Renal cortex interstitium (tissue), 11 donors: ENCODE data around the gene UBAC2. TPM values are rescaled to one million over a fixed set of nuclear protein-coding genes. Genes with fewer than 3 reads are reported as not detected.

Experiments
- DNase-seq, 11 donors: peaks; one replicate each; pipeline ENCODE4 v3.0.0-alpha.2; 2013; ENCODE audit warnings: low read depth in 9 of 11, low spot score in 4 of 11; ENCODE audit errors: extremely low read depth in 1 of 11
- polyA plus RNA-seq, 3 donors: library from polyadenylated mRNA; unstranded; fragments of 120-200 nt; gene quantifications; one replicate each; pipeline ENCODE4 v1.2.1, GENCODE V29; 2013; ENCODE audit not compliant: insufficient read length in 3 of 3

UBAC2 gene
- polyA plus RNA-seq, 3 donors: 77.7 to 98.0 (median 95.3) TPM

- DNase-seq: no peak
Observed at GRCh38 chr13:99173606-99174005, 27.0 kb upstream of the UBAC2 start.

DNA sequence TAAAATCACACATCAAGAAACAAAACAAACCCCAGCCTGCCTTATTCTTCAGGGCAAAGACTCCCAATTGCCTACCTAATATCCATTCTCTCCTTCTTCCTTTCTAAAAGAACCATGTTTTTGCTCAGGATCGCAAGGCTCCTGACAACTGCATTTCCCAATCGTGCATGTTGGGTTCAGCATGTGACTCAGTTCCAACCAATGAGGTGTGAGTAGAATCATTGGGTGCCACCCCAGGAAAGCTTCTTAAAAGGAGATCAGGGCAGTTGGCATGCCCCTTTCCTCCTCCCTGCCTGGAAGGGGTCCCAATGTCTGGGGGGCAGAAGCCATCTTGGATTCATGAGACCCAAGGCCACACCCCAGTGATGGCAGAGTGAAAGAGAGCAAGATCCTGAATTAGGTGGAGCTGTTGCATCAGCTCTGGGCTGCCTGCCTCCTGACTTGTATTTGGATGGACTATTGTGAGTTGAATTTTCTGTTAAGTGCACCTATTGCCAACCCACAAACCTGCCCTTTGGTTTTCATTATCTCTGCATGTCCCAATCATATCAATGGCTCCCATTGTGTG lies 26.0 kb upstream of the UBAC2 start:
- no peak for DNase-seq

DNA sequence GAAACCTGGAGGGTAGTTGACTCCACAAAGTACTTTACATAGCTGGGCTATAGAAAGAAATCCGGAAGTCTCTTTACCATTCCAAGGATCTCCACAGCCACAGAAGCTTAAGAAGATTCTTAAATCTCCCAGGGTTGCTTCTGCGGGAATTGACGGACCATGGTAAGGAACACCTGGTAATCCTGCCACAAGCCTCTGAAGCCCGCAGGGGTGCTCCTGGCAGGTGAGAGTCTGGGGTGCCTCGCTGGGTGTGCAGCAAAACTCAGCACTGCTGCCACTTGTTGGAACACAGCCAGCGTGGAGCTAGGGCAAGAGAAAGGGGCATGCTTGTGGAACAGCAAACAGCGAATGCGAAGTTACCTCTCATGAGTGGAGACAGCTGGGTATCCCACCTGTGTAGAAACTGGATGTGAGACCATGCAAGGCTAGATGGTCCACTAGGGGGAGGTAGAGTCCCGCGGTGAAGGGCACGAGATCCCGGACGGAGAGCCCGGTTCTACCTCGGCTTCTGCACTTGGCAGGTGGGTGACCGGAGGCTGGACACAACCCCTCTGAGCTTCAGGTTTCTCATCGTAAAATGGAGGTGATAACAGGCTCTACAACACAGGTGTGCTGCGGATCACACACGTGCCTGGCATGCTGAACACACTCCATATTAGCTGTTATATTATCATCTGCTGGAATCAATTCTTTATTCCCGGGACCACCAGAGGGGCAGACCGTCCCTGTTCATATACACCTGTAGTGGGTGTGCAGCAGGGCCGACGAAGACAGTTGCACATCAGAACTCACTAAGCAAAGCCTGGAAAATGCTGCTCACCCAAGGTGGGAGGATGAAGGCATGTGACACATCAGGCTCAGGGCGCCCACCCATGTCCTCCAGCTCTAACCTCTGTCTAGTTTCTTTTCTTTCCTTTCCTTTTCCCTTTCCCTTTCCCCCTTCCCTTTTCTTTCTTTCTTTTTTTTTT lies 24.1 kb upstream of the UBAC2 start:
- peak in 5 of 11 donors; percentile 55 to 74 (median 71) for DNase-seq

DNA sequence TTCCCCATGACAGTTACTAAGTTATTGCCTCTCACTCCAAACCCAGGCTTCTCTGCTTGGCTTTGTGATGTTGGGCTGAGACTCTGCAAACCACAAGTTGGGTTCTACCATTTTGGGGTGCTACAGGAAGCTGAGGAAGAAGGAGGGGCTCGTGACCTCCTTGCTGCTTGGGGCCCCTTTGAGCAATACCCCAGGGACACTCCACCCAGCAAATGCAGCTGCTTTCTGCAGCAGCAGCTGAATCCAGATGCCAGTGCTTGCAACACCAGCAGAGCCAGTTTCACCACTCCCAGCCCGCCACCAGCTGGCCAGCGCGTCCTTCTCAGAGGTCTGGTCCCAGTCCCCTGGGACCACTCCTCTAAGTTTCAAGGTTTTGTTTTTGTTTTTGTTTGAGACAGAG lies 22.0 kb upstream of the UBAC2 start:
- no peak for DNase-seq

DNA sequence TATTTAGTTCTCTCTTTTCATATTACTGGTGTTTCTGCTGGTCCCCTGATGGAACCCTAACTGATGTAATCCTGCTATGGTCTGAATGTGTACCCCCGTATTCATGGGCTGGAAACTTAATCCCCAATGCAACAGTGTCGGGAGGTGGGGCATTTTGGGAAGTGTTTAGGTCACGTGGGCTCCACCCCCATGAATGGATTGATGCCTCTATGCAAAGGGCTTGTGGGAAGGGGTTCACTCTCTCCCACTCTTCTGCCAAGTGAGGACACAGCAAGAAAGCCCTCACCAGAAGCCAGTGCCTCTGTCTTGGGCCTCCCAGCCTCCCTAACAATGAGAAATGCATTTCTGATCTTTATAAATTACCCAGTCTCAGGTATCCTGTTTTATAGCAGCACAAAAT lies 21.2 kb upstream of the UBAC2 start:
- no peak for DNase-seq

DNA sequence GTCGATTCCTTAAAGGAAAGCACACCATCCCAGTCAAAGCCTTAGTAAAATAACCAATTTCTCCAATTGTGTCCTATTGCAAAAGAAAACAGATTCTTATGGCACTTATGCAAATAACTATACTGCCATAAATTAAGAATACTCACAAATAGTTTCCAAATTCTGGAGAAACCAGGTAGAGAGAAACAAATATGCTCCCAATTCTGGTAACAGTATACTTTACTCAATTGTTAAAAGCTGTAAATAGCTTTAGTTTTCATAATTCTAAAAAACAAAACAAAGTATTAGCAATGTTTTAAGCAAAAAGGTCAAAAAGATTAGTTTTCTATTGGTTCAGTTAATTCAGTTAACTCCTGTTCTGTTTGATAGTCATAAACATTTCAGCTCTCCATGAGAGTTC lies 18.2 kb upstream of the UBAC2 start:
- no peak for DNase-seq

DNA sequence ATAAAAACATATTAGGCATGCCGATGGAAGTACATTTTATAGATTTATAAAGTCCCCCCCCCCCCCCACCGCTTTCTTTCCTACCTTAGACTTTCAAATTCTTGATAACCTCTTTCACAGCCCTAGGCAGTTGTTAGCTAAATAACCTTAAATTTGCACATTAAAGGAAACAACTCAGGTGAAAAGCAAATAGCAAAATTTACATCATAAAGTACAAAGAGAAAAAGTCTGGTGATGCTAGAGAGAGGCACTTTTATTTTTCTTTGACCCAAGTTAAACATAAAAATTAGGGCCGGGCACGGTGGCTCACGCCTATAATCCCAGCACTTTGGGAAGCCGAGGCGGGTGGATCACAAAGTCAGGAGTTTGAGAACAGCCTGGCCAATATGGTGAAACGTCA lies 15.0 kb upstream of the UBAC2 start:
- DNase-seq: no peak

- no peak for DNase-seq
Observed at GRCh38 chr13:99190147-99190985, 10.3 kb upstream of the UBAC2 start.

GRCh38 chr13:99191336-99191899 lies 9.2 kb upstream of the UBAC2 start:
- no peak for DNase-seq

DNA sequence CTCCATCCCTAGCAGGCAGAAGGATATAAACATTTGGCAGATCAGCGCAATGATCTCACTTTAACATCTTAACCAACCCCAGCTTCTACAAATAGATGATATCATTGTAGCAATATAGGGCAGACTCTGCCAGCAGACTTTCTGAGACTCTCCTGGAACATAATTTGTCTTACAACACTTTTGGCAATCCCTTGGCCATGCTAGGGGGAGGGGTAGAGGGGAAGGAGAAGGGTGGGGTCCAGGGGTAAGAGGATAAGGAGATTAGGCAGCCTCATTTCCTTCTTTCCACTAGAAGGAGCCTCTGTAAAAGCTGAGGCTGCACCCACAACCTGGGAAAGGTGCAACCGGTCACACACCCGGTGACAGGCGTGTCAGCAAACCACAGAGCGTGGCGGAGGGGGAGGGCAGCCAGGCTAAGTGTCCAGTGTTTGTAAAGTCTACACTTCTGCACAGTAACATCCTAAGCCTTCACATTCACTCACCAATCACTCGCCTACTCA lies 8.7 kb upstream of the UBAC2 start:
- no peak for DNase-seq

DNA sequence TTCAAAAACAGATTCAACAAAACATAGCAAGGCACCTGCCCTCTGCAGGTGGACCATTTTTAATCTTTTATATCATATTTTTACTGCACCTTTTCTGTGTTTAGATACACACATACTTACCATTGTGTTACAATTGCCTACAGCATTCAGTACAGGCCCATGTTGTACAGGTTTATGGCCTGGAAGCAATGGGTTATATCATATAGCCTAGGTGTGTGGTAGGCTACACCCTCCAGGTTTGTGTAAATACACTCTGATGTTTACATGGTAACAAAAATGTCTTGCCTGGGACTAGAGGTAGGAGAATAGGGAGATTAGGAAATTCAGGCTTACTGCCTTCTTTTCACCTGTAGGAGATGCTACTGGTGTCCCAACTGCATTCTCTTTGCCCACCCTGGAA lies 8.2 kb upstream of the UBAC2 start:
- no peak for DNase-seq

DNA sequence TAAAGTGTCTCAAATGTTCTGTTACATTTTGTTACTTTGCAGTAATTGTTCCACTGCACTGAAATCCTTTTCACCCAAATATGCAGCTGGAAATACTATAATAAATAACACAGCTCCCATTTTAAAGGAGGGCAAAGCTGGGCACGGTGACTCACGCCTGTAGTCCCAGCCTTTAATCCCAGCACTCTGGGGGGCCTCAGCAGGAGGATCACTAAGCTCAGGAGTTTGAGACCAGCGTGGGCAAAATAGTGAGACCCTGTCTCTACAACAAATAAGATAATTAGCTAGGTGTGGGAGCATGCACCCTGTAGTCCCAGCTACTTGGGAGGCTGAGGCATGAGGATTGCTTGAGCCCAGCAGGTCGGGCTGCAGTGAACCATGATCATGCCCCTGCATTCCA lies 7.5 kb upstream of the UBAC2 start:
- no peak for DNase-seq

DNA sequence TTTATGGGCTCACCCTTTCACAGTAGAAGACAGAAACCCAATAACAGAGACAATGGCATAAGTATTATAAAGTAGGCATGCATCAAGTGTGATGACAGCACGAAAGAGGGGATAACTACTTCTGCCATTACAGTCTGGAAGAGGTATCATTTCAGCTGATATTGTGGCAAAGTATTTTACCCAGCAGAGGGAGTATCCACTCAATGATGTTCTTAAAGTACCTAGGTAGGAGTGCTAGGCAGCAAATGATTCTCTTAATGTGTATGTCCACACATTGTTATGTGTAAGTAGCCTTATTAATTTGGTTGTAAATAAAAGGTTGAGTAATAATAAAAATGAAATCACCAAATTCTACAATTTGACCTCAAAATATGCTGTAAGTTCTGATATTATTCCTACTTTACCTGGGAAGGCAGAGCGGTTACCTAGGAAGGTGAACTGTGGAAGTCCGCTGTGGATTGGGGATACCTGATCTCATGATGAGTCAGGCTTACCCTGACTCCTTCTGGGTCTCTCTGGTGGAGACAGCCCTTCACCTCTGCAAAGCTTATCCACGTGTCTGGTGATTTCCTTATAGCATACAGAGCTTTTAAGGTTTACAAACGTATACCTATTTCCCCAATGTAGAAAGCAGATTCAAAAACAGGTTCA lies 4.1 kb upstream of the UBAC2 start:
- DNase-seq: no peak

GRCh38 chr13:99197117-99197651 lies 3.5 kb upstream of the UBAC2 start:
- no peak for DNase-seq

- DNase-seq: no peak
Observed at GRCh38 chr13:99199541-99200431, 868 bp upstream of the UBAC2 start.

GRCh38 chr13:99203601-99204579 lies 3.2 kb downstream of the UBAC2 start:
- DNase-seq: no peak
